HT-29 (cell line): ENCODE measurements around the gene PERM1. TPM values are rescaled to one million over a fixed set of nuclear protein-coding genes. Genes with fewer than 3 reads are reported as not detected.
A peak's percentile ranks its signal among the peaks of the same experiment; 100 is the strongest.

Experiments used
- DNase-seq: peaks from one replicate; pipeline ENCODE4 v3.0.0-alpha.2; 2015; ENCODE audit warnings: low spot score
- total RNA-seq: library from RNA; depleted of rRNA; stranded (reverse); fragments of >200 nt; shearing (Covaris generic); gene quantifications from 2 replicates; pipeline ENCODE4 v1.2.3, GENCODE V29; 2014

The PERM1 gene
- total RNA-seq, 1 experiment from 2014 or later = 0.03 TPM

DNA sequence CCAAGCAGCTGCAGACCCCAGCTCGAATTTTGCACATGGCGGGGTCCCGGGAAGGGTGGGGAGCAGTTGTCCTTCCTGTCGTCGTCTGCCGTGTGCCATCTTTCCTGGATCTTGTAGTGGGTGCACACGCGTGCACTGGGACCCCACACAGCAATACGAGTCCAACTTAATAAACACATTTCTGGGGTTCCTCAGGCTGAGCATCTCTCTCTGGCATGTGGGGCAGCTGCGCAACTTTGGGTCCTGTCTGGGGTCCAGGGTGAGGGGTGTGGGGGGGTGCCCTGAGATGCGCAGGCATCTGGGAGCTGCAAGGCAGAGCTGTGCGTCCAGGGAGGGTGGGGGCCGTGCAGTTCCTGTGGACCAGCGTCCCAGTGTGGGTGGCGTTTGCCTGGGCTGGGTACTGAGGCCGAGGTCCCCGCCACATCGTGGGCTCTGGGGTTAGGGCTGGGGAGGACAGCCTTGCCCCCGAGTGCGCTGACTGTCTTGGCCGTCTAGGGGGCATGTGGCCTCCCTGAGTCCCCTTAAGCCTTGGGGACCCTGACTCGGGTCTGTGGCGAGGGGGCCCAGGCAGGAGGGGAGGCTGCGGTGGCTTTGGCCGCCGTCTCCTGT lies 16.3 kb downstream of the PERM1 start:
- no peak for DNase-seq

DNA sequence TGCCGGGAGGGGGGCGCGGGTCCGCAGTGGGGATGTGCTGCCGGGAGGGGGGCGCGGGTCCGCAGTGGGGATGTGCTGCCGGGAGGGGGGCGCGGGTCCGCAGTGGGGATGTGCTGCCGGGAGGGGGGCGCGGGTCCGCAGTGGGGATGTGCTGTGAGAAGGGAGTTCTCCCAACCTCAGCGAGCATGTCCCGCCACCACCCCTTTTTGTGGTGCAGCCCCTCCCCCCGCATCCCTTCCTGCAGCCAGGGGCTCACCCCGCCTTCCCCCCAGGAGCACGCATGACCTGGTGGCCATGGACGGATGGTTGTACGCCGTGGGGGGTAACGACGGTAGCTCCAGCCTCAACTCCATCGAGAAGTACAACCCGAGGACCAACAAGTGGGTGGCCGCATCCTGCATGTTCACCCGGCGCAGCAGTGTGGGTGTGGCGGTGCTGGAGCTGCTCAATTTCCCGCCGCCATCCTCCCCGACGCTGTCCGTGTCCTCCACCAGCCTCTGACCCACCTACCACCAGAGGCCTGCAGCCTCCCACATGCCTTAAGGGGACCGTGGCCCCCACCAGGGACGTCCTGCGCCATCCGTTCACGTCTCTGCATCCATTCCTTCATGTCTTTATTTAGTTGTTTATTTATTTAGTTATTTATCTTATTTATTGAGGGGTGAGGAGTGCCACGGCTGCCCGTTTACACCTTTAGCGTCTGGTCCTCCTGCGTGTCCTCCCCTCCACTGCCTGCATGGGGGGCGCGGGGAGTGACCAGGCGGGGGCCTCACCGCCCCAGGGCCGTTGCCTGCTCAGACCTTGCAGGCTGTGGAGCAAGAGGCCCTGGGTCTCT lies 17.0 kb downstream of the PERM1 start:
- no peak for DNase-seq

DNA sequence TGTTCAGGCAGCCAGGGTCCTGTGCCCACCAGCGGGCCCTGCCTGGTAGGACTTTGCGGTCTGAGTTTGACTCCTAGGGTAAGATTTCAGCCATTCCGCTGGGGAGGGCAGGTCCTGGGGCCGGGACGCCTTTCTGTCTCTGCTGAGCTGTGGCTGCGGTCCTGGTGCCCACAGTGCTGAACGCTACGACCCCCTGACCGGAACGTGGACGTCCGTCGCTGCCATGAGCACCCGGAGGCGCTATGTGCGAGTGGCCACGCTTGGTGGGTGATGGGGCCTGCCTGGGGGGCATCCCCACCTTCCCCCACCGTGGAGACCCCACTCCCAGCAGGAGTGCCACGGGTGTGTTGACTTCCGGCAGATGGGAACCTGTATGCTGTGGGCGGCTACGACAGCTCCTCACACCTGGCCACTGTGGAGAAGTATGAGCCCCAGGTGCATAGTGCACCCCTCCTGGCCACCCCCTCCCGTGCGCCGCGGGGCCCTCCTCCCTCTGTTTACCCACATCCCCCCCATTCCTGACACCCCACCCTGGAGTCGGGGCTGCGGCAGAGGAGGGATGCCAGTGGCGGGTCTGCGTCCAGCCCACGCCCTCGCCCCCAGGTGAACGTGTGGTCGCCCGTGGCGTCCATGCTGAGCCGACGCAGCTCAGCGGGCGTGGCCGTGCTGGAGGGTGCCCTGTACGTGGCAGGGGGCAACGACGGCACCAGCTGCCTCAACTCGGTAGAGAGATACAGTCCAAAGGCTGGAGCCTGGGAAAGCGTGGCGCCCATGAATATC lies 18.0 kb downstream of the PERM1 start:
- no peak for DNase-seq

DNA sequence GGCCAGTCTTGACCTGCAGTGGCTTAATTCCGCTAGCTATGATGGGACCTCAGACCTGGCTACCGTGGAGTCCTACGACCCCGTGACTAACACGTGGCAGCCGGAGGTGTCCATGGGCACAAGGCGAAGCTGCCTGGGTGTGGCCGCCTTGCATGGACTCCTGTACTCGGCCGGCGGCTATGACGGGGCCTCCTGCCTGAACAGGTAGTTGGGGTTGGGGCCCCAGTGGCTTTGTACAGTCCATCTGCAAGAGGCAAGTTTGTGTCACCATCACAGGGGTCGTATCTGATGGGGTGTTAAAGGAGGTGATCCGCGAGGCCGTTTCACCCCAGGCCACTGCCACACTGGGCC lies 18.6 kb downstream of the PERM1 start:
- no peak for DNase-seq

DNA sequence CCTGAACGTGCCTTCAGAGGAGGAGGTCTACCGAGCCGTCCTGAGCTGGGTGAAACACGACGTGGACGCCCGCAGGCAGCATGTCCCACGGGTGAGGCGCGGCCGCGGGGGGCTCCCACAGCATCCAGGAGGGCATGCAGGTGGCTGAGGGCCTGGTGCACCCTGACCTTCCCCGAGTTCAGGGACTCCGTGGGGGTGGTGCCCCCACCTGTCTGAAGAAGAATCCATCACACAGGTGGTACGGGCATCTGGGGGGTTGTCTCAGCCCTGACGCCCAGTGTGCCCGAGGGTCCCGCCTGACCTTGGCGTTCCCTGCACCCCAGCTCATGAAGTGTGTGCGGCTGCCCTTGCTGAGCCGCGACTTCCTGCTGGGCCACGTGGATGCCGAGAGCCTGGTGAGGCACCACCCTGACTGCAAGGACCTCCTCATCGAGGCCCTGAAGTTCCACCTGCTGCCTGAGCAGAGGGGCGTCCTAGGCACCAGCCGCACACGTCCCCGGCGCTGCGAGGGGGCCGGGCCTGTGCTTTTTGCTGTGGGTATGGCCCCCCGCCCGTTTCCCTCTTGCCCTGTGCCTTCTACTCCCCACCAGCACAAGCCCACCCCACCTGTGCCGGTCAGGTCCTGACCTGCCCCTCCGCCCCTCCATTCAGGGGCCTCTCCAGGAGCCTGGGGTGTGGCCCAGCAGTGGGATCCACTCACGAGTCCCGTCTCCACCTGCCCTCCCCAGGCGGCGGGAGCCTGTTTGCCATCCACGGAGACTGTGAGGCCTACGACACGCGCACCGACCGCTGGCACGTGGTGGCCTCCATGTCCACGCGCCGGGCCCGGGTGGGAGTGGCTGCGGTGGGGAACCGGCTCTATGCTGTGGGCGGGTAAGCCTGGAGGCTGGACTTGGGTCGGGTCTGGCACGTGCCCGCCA lies 19.3 kb downstream of the PERM1 start:
- DNase-seq = no peak

DNA sequence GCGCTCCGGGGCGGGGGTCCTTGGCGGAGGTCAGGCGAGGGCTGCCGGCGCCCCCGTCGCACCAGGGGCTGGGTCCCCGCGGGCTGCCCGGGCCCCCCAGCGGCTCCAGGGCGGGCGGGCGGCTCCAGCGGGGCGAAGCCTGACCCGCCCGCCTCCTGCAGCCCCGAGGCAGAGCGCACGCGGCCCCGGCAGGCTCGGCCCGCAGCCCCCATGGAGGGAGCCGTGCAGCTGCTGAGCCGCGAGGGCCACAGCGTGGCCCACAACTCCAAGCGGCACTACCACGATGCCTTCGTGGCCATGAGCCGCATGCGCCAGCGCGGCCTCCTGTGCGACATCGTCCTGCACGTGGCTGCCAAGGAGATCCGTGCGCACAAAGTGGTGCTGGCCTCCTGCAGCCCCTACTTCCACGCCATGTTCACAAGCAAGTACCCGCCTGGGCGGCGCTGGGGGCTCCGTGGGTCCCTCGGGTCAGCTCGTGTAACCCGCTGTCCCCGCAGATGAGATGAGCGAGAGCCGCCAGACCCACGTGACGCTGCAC lies 20.7 kb downstream of the PERM1 start:
- no peak for DNase-seq

DNA sequence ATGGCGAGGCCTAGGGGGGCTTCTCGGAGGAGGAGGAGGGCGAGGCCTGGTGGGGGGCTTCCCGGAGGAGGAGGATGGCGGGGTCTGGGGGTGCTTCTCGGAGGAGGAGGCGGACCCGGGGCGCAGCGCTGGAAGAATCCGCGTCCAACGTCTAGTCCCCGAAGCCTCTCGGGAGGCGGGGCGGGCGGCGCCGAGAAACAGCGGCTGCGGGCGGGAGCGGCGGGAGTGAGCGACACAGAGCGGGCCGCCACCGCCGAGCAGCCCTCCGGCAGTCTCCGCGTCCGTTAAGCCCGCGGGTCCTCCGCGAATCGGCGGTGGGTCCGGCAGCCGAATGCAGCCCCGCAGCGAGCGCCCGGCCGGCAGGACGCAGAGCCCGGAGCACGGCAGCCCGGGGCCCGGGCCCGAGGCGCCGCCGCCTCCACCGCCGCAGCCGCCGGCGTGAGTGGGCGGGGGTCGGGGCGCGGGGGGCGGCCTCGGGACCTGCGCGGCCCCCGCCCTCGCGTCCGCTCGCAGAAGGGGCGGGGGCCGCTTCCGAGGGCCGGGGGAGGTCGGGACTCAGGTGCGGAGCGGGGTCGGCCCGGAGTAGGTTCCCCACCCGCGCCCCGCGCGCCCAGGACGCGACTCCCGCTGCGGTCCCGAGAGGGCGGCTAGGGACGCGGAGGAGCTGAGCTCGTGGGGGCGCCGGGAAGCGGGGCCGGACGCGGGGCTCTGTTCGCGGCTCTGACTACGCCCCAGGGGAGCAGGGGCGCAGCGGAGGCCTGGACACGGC lies 21.3 kb downstream of the PERM1 start, which contains the start of gene KLHL17:
KLHL17 (plus strand) TSS at position 222 of the 769 bp plus-strand sequence; CDS start at position 332, 110 bp downstream.
- peak; percentile 72 for DNase-seq

DNA sequence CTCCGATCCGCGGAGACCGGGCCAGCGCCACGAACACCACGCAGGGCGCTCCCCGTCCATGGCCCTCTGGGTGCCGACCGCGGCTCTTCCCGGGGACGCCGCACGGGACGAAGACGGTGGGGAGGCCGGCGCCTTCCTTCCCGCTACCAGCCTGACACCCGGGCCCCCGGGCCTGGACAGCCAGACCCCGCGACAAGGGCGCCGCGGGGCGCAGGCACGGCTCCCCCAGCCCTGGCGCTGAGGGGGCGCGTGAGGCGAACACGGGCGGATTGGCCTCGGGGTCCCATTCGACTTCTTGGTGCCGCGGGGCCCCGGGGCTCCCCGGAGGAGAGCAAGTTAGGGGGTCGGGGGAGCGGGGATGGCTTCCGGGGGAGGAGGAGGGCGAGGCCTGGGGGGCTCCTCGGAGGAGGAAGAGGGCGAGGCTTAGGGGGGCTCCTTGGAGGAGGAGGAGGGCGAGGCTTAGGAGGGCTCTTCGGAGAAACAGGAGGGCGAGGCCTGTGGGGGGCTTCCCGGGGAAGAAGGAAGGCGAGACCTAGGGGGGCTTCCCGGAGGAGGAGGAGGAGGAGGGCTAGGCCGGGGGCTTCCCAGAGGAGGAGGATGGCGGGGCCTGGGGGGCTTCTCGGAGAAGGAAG lies 22.0 kb downstream of the PERM1 start:
- DNase-seq = no peak

DNA sequence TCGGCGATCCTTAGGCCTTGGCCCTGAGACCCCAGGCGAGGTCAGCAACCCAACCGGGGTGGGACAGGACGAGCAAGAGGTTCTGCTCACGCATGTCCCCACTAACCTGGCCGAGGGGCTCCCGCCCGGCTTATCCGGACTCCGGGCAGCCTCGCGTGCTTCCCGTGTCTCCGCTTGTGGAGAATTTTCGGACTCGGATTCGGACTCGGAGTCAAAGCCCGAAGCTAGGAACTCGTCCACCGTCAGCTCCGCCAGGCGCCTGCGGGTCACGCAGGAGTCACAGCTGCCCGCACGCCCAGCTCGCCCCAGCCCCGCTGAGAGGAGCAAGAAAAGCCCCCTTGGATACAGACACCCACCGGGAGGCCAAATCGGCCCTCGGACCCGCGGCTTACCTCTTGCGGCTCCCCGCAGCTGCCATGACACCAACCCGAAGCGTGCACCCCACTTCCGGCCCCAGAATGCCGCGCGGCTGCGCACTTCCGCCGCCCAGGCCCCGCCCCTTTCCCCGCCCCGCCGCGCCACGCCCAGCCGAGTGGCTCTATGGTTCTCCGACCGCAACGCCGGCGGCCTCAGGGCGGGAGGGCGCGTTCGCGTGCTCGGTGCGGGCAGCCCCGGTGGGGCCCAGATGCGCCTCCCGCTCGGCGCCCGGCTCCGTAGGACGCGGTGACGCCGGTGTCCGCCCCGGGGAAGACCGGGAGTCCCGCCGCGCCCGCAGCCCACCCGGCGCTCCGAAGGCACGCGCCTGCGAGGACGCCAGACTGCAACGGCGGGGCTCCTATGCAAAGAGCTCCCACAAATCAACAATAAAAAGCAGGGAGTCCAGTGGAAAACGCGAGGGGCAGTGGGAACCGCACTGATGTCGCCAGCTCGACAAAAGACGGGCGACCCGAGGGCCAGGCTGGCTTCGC lies 22.8 kb downstream of the PERM1 start, which contains the start of gene NOC2L:
NOC2L (minus strand) TSS at position 434 of the 908 bp plus-strand sequence; CDS start at position 418, 16 bp downstream.
- DNase-seq = peak; percentile 87

DNA sequence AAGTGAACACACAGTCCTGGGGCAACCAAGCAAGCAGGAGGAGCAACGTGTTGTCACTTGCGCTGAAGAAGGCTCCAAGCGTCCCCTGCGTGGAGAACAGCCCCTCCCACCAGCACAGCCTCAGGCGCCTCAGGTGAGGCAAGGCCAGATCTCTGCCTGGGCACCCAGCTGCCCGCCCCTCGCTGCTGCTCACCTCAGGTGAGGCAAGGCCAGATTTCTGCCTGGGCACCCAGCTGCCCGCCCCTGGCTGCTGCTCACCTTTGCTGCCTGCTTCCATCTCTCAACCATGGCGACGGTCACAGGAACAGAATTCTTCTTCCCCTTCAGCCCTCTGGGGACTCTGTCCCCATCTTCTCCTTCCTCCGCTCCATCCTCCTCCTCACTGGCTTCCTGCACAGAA lies 25.3 kb downstream of the PERM1 start:
- DNase-seq = no peak

DNA sequence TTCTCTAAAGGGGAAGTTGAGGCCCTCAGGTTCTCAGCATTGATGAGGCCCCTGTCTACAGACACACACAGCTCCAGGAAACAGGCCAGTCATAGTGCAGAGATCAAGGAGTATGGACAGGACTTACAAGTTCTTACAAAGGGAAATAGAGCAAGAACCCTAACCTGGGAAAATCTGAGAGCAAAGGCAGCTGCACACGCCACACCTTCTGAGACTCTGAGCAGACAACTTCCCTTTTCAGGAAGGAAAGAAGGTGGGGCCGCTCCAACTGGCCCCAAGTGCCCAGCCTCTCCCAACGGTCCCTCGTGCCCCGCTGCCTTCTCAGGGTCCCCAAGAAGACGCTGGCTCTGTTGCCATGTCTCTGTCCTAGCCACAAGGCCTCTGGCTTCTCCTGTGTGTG lies 26.4 kb downstream of the PERM1 start:
- DNase-seq = no peak

DNA sequence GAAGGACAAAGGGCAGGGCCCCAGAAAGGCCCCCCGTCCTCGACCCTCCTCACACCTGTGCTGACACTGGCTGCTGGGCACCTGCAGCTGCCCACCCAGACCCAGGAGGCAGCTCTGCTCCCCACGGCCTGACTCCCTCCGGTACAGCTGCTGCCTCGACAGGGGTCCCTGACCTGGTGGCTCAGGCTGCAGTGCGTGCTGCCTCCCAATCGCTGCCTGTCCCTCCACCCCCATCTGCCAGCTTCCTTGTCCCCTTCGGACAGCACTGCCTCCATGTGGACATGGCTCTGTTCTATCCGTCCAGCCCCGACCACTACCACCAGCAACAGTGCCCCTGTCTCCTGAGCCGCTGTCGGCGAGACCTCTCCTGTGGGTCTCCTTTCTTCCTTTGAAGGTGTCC lies 27.0 kb downstream of the PERM1 start:
- DNase-seq = no peak

DNA sequence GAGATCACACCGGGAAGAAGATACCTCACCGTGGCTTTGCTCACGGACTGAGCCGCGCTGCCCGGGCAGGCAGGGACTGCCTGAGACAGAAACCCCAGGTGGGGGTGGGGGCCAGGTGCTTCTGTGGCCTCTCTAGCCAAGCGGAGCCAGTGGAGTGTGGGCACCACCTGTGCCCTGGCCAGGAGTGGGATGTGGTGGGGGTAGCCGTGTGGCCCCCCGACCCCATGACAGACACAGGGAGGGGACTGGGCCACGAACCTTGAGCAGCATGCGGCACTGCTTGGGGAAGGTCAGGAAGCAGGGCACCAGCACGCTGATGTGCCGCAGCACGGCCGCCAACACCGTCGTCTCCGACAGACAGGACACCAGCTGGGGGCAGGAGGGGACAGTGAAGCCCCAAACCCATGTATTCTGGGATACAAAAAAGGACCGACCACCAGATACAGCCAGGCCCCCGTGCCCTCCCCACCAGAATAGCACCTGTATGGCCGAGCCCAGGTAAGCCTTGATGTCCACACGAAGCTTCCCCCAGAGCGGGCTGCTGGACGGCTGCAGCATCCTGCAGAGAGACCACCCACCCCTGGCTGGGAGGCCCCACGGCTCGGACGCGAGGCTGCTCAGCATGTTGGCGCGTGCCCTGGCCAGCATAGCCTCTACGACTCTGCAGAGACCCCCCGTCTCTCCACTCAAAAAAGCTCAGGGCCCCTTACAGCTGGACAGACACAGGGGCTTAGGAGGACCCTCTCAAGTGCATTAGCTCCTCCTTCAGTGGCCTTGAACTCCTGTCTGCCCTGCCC lies 28.2 kb downstream of the PERM1 start:
- DNase-seq = no peak

DNA sequence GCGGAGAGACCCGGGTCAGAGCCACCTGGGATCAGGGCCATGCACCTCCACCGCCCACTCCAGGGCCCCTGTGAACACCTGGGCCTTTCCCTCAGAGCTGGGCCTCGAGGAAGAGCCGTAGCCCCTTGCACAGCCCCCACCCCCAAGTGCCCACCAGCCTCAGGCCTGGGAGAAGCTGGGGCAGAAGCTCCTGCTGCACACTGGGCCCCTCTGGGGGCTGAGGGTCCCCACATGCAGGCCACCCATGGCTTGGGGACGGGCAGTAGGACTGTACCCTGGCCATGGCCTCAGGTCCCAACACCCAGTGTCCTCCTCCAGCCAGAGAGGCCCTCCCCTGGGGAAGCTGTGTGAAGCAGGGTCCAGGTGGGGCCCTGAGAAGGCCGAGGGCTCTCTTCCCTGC lies 29.3 kb downstream of the PERM1 start:
- DNase-seq = no peak

DNA sequence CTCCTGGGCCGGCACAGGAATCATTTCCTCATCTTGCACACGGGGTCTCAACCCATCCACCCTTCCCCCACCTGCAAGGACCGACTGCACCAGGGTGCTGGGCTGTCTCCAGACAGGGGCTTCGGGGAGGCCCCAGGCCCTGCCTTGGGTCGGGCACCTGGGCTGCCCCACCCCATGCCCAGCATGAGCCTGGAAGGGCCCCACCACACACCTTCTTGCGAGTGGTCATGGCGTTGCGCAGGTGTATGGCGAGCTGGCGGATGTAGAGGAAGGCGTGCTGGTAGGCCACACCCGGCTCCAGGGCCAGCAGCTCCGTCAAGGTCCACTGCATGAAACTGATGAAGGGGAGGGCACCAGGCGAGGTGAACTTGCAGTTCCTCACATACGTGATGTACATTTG lies 29.7 kb downstream of the PERM1 start:
- DNase-seq = no peak

DNA sequence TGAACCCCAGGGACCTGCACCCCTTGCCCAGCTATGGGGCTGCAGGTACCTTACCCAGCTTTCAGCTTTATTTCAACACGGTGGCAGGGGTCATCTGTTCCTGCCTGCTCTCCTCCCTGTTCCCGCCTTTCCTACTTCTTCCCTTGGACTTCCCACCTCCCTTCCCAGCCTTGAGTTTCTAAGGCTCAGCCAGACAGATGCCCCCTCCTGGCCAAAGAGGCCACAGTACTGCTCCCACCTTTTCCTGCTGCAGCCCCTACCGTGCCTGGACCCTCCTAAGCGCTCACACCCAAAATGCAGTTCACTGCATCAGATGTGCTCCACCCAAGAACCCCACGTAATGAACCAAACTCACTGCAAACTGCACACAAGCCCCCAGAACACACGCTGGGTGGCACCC lies 30.5 kb downstream of the PERM1 start:
- no peak for DNase-seq

DNA sequence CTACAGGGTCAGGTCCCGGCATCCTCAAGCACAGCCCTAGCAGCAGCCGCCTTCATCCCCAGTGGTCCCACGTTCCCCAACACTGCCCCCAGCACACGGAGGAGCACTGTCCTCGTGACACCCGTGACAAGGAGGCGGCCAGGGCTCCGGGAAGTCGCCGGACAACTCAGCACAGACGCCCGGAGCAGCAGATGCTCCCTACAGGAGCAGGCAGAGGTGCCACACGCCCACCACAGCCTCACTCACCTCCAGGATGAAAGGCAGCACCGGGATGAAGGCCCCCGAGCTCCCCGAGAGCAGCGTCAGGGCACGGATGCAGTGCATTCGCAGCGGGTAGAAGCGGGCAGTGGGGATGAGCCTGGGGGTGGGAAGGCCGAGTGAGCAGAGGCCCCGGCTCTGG lies 31.0 kb downstream of the PERM1 start:
- DNase-seq = no peak

DNA sequence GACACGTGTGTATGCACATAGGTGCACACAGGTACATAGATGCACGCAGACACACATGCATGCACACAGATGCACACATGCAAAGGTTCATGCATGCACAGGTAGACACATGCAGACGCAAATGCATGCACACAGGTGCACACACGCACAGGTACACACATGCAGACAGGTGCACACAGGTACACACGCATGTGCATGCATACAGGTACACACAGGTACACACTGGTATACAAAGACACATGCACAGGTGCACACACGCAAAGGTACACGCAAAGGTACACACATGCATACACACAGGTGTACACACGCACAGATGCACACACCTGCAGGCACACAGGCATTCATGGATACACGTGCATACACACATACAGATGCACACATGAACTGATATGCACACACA lies 31.6 kb downstream of the PERM1 start:
- DNase-seq = no peak
